GM21786 (cell line): ENCODE results near the gene SNX30.

Source experiments
- ATAC-seq: cut with Tn5 transposase; IDR thresholded peaks from one replicate; pipeline ENCODE4 v1.9.1; 2021; ENCODE audit not compliant: unreplicated experiment

The SNX30 gene

DNA sequence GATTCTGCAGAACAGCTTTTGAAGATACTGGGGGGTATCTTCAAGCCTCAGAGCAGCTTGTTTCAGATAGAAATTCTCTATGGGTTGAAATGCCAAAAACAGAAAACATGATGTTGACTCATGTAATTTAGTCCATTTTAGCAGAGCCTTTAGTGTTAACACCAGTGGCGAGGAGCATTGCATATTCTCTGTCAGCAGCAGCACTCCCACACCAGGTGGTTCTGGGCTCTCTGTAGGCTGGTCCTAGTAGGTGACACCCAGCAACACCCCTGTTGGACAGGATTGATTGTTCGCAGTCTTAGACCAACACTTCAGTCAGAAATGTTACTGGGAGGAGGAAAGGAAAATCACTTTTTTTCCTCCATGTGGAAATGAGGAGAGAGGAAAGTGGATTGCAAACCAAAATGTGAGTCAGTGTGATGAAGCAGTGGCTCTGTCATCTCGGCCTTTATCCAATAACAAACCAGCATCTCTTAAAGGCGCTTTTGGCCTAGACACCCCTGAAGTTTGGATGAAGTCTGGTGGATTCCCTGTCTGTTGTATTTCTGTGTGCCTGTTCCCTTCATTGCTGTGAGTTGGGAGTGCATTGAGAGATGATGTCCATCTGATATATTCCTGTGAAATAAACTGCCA, 123.3 kb downstream of the SNX30 start:
- ATAC-seq: no peak

DNA sequence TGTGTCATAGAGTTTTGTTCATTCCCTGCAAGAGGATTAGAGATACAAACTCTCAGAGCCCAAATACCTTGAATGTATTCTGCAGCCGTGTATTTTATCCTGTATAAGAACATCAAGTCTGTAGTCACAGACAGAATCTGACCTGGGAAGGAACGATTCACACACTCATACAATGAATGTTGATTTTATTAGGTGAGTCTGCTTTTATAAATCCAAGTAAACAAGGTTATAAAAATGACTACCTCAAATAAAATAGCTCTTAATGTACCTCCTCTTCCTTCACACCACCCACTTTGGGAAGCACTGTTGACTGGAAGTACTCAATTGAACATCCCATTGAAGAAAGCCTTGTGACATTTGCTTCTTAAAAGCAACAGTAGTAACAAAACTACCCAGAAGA, 128.2 kb downstream of the SNX30 start:
- ATAC-seq: no peak

- no peak for ATAC-seq
Measured at GRCh38 chr9:112880650-112881049, 130.1 kb downstream of the SNX30 start.

GRCh38 chr9:112881331-112881730, 130.8 kb downstream of the SNX30 start:
- ATAC-seq: no peak

DNA sequence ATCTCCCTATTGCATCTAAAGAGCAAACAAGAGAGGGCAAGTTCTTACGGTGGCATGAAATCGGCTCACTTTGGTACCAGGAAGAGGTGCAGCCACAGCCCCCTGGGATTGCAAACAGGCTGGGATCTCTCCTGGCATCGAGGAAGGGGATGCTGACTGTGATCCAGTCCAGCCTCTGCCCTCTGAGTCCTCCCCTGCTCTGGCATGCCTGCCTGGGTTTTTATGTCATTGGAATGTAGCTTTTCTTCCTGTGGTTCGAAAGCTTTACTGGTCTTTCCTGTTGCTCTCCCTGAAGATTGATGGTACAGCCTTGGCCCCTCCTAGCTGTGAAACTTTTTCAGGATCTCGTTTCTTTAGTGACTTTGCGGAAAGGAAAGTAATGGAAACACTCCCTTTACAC, 133.5 kb downstream of the SNX30 start:
- no peak for ATAC-seq

DNA sequence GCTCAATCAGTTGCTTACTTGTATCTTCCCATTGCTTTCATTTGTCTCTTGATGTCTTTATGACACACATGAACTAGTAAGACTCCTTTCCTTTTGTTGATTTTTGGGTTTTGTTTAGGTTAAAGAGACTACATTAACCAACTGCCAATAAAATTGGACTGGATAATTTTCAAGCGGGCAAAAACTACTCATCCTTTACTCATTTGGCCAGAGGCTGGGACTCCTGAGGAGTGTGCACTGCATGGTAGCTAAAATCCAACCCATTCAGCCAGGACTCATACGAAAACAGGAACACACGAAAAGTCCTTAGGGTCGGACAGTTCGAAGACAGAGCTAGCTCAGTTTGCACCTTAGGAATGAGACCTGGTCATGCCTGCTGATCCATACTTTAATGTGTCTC, 134.2 kb downstream of the SNX30 start:
- no peak for ATAC-seq

DNA sequence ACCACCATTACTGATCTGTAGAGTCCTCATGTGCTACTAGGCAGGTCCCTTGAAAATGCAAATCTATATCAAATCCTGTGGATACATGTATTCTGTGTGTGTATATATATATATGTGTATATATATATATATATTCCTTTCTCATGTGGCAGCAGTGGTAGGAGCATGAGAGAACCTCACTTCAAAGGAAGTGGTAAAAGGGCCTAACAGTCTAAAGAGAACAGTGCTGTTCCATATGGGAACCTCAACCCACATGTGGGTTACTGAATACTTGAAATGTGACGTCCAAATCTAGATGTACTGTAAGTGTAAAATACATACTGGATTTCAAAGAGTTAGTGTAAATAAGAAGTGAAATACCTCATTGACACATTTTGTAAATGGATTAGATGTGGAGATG, 134.8 kb downstream of the SNX30 start:
- ATAC-seq: no peak

DNA sequence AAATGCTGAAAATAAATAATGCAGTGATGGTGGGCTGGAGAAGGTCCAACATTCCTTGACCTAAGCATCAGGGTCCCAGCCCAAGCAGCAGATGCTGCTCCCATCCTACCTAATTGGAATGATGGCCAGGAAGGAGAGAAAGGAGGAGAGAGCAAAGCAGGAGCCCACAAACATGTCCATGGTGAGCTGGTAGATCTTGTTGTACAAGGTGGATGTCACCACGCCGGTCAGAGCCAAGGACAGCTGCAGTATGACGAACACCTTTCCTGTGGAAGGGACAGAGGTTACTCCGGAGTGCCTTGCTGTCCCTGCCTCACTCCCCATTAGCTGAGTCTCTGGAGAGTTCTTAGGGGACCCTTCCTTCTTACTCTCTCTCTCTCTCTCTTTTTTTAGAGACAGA, 135.8 kb downstream of the SNX30 start:
- no peak for ATAC-seq

DNA sequence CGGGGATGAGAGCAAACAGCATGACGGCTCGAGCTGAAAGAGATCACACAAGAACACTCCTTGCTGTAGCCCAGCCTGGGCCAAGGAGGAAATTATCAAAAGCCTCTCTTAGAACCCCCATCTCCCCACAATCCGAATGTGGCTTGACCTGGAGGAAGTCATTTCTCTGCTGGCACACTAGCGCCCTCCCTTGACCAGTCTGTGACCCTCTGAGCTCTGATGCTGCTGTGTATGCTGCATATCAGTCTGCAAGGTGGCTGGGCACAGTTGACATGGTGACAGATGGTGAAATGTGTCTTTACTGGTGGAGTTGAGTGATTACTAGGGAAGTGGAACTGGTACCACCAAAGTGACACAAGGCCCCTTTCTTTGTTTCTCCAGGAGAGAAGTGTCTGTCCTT, 136.8 kb downstream of the SNX30 start:
- ATAC-seq: no peak

DNA sequence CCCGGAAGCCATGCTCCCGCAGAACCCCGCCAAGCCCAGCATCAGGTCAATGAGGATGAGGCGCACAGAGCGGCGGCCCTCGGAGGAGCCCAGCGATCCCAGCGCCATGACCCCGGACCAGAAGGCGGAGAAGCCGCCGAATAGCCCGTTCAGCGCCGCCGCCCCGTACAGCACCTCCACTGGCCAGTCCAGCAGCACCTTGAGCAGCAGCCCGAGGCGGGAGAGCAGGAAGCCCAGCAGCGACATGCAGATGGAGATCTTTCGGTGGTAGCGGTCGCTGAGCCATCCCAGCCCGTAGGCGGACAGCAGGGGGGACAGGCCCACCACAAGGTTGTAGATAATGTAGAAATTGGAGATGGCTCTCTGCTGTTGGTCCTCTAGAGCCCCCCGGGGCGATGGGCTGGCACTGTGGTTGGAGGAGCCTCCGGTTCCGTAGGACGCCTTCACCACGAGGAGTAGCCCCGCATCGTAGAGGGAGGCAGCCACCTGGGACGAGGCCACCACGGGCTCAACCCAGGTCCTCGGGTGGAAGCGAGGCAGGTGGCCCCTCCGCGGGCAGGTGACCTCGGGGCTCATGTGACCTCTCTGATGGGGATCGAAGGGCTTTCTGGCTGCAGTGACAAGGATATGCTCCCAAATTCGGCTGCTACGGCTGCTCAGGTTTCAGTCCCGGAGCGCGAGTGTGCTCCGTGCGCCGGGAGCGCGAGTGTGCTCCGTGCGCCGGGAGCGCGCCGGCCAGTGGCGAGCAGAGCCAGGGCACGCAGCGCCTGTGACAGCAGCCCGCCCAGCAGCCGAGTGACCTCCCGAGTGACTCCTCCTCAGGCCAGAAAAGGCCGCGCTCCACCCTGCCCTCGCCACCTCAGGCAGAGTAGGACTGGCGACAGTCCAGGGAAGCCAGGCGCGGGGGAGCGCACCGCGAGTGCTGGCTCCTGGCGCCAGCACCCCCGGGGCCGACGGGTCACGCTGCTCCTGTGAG, 139.8 kb downstream of the SNX30 start, which contains the start of gene SLC46A2:
TSS of gene SLC46A2 (minus strand) at position 771 of the 976 bp plus-strand sequence. CDS start at position 576, 195 bp downstream.
- no peak for ATAC-seq

DNA sequence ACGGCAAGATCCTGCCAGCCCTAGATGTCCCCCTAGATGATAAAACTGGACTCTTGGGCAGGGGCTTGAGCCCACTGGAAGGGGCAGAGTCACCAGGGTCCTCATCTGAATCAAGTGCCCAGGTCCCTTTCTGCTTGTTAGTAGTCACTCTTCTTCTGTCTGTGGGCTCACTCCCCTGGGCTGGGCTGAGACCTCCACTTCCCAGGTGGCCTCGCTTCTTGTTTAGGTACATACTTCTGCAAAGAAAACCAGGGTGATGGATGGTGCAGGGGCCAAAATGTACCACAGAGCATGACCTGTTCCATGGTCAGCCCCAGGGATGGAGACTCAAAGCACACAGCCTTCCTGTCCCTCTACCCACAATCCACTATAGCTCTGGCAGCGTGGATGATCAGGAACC, 141.0 kb downstream of the SNX30 start:
- ATAC-seq: no peak

DNA sequence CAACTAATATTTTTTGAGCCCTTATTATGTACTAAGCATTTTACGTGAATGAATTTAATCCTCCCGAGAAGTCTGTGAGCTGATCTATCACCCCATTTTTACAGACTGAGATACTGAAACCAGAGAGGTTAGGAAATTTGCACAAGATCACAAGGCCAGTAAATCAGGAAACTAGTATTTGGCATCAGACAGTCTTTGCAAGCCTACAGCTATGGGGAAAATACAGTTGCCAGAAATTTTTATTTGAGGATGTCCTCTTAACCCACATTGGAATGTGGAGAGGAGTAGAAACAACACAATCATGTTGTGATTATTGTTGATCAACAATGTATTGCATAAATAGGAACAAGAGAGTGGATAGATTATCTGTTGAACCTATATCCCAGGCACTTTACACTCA, 142.4 kb downstream of the SNX30 start:
- ATAC-seq: no peak

DNA sequence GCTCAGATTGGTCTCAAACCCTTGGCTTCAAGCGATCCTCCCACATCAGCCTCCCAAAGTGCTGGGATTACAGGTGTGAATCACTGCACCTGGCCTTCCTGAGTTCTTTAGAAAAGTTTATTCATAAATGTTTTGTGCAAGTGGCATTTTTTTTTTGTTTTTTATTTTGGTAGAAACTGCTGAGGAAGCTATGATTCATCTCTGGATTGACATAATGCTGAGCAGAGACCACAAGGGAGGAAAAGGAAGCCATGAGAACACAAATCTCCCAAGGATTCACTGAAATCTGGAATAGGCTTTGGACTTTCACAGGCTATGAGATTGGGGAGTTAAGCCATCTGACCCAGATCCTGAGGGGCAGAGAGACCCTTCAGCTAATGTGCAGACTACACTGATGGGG, 143.5 kb downstream of the SNX30 start:
- ATAC-seq: no peak

DNA sequence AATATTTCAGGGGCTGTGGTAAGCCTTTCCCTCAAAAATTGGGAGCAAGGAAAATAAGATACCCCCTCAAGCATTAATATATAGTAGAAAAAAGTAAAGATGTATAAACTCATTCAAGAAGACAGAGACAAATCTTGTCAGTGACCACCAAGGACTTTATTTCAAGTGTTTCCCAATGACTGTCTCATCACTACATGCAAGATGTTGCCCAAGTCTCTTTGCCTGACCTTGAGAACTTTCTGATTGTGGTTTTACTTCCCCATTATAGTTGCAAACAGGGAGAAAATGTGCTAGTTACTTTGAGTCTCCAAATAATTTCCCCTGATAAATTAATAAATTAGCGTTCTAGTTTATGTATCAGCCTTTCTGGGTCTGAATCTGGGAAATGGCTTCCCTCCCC, 144.1 kb downstream of the SNX30 start:
- ATAC-seq: no peak

GRCh38 chr9:112896131-112896530, 145.6 kb downstream of the SNX30 start:
- ATAC-seq: peak; percentile 43

- no peak for ATAC-seq
Measured at GRCh38 chr9:112898872-112899311, 148.3 kb downstream of the SNX30 start.

- no peak for ATAC-seq
Measured at GRCh38 chr9:112900488-112900887, 149.9 kb downstream of the SNX30 start.

DNA sequence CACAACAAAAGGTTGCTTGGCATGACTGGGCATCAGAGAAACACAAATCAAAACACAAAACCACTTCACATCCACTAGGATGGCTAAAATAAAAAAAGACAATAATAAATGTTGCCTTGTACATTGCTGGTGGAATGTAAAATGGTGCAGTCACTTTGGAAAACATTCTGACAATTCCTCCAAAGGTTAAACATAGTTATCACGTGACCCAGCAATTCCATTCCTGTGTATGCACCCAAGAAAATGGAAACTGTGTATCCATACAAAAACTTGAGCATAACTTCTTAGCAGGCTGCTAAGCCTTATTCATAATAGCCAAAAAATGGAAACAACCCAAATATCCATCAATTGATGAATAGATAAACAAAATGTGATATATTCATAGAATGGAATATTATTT, 150.3 kb downstream of the SNX30 start:
- ATAC-seq: no peak

GRCh38 chr9:112905084-112905483, 154.5 kb downstream of the SNX30 start:
- ATAC-seq: no peak

GRCh38 chr9:112911736-112912135, 161.2 kb downstream of the SNX30 start:
- ATAC-seq: no peak

- ATAC-seq: no peak
Measured at GRCh38 chr9:112912636-112913035, 162.1 kb downstream of the SNX30 start.

DNA sequence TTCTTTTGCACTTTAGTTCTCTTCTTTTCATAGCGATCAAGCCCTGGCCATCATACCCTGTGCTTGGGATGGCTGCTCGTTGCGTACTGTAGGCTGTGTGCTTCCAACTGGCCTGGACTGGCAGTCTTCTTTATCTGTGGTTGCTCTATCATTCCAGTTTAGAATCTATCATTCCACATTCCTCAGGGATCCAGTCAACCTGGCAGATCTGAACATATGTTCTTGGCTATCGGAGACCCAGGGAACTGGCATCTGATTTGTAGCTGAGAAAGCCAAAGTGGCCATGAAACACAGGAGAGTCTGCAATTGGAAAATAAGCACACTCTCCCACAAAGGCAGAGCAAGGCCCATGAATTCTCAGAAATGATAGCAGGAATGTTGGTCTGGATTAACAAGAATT, 162.8 kb downstream of the SNX30 start:
- no peak for ATAC-seq
